Activated CD8-positive, alpha-beta memory T cell treated with anti-CD3 and anti-CD28 coated beads for 4 hours (primary cell): ENCODE results near the gene DOCK9.

Experiments used
- DNase-seq, 2 donors: peaks; one replicate each; pipeline ENCODE4 v3.0.0-alpha.2; 2020; ENCODE audit warnings: low read depth in 2 of 2

DOCK9 gene

GRCh38 chr13:98975822-98976261 is 2.0 kb downstream of the DOCK9 start:
- DNase-seq: no peak

- DNase-seq: no peak
Measured at GRCh38 chr13:98974053-98974452, 3.8 kb downstream of the DOCK9 start.

- DNase-seq: no peak
Measured at GRCh38 chr13:98972627-98973026, 5.2 kb downstream of the DOCK9 start.

- no peak for DNase-seq
Measured at GRCh38 chr13:98972059-98972458, 5.8 kb downstream of the DOCK9 start.

GRCh38 chr13:98970330-98970729 is 7.5 kb downstream of the DOCK9 start:
- no peak for DNase-seq

GRCh38 chr13:98967491-98967890 is 10.4 kb downstream of the DOCK9 start:
- no peak for DNase-seq

- DNase-seq: no peak
Measured at GRCh38 chr13:98966019-98966418, 11.8 kb downstream of the DOCK9 start.

- no peak for DNase-seq
Measured at GRCh38 chr13:98965325-98965724, 12.5 kb downstream of the DOCK9 start.

GRCh38 chr13:98963917-98964316 is 13.9 kb downstream of the DOCK9 start:
- no peak for DNase-seq

- DNase-seq: no peak
Measured at GRCh38 chr13:98962901-98963590, 14.8 kb downstream of the DOCK9 start.

GRCh38 chr13:98961503-98962105 is 16.3 kb downstream of the DOCK9 start:
- DNase-seq: no peak

GRCh38 chr13:98960606-98961502 is 17.0 kb downstream of the DOCK9 start:
- DNase-seq: no peak

- no peak for DNase-seq
Measured at GRCh38 chr13:98959786-98960605, 17.9 kb downstream of the DOCK9 start.

GRCh38 chr13:98959291-98959690 is 18.6 kb downstream of the DOCK9 start:
- DNase-seq: no peak

- no peak for DNase-seq
Measured at GRCh38 chr13:98958443-98958794, 19.4 kb downstream of the DOCK9 start.

- no peak for DNase-seq
Measured at GRCh38 chr13:98957731-98958442, 20.0 kb downstream of the DOCK9 start.

- no peak for DNase-seq
Measured at GRCh38 chr13:98955336-98955735, 22.5 kb downstream of the DOCK9 start.

GRCh38 chr13:98954313-98954712 is 23.6 kb downstream of the DOCK9 start:
- DNase-seq: no peak

GRCh38 chr13:98951266-98951665 is 26.6 kb downstream of the DOCK9 start:
- no peak for DNase-seq

- DNase-seq: no peak
Measured at GRCh38 chr13:98950705-98951104, 27.2 kb downstream of the DOCK9 start.

- DNase-seq: no peak
Measured at GRCh38 chr13:98947925-98948324, 29.9 kb downstream of the DOCK9 start.
